ENCODE data around the gene OGFOD1.

OGFOD1 gene
- long read RNA-seq, full-length matches to known transcripts: 330 of 360 reads
- long read RNA-seq, partial matches to known transcripts: 14 of 360 reads
- long read RNA-seq, other reads (novel, unspliced or antisense): 16 of 360 reads

GRCh38 chr16:56450986-56451752 lies at the start of gene OGFOD1, which contains the start of gene NUDT21:
TSS of gene OGFOD1 (plus strand) at chr16:56451554. CDS start at chr16:56451613, 59 bp downstream.
TSS of gene NUDT21 (minus strand) at chr16:56451332. CDS start at chr16:56451202, 130 bp downstream.
- peak within 1 kb of the TSS; percentile 94 for H3K4me3 ChIP-seq (replicated peaks; ENCODE audit: insufficient read depth, low read length)
- peak; percentile 98 for DNase-seq (ENCODE audit: low read depth in 1 of 2, low spot score in 1 of 2)
- H3K27ac ChIP-seq (replicated peaks): peak within 1 kb of the TSS; percentile 90
- peak; percentile 62; the same call in 1 of the 2 replicates for TF ChIP-seq POLR2AphosphoS5 (IDR thresholded peaks at IDR 0.05; ENCODE audit: low read depth)
- no peak for TF ChIP-seq SPI1 (IDR thresholded peaks at IDR 0.05; ENCODE audit: borderline replicate concordance, low read depth)
- peak; percentile 95 for TF ChIP-seq GABPA (IDR thresholded peaks at IDR 0.05; ENCODE audit: low read depth)
- TF ChIP-seq REST (IDR thresholded peaks at IDR 0.05; ENCODE audit: insufficient replicate concordance, low read depth): peak; percentile 21
- TF ChIP-seq CTCF (IDR thresholded peaks at IDR 0.05; ENCODE audit: insufficient read depth, low read length): no peak
- H3K27me3 ChIP-seq (ENCODE audit: insufficient read depth, poor library complexity, severe bottlenecking): no peaks in the 10 kb centered on the region

GRCh38 chr16:56405977-56406672 lies 45.2 kb upstream of the OGFOD1 start:
- no peak for DNase-seq (ENCODE audit: low read depth in 1 of 2, low spot score in 1 of 2)
- no peak for TF ChIP-seq SPI1 (IDR thresholded peaks at IDR 0.05; ENCODE audit: borderline replicate concordance, low read depth)
- TF ChIP-seq CTCF (IDR thresholded peaks at IDR 0.05; ENCODE audit: insufficient read depth, low read length): no peak
- no peak for TF ChIP-seq GABPA (IDR thresholded peaks at IDR 0.05; ENCODE audit: low read depth)
- no peak for TF ChIP-seq POLR2AphosphoS5 (IDR thresholded peaks at IDR 0.05; ENCODE audit: low read depth)
- TF ChIP-seq REST (IDR thresholded peaks at IDR 0.05; ENCODE audit: insufficient replicate concordance, low read depth): no peak
- no peaks in the 10 kb centered on the region for H3K27me3 ChIP-seq (ENCODE audit: insufficient read depth, poor library complexity, severe bottlenecking)
- H3K27ac ChIP-seq (replicated peaks): no peak overlapping the region
- H3K4me3 ChIP-seq (replicated peaks; ENCODE audit: insufficient read depth, low read length): no peak overlapping the region

GRCh38 chr16:56408379-56409098 lies 42.8 kb upstream of the OGFOD1 start:
- Histone ChIP-seq H3K27me3 (ENCODE audit: insufficient read depth, poor library complexity, severe bottlenecking) (no peaks in the 10 kb centered on the region), H3K27ac (replicated peaks) (no peak overlapping the region), H3K4me3 (replicated peaks; ENCODE audit: insufficient read depth, low read length) (no peak overlapping the region)
- DNase-seq (ENCODE audit: low read depth in 1 of 2, low spot score in 1 of 2): no peak
- TF ChIP-seq GABPA (IDR thresholded peaks at IDR 0.05; ENCODE audit: low read depth): no peak
- TF ChIP-seq CTCF (IDR thresholded peaks at IDR 0.05; ENCODE audit: insufficient read depth, low read length): no peak
- no peak for TF ChIP-seq SPI1 (IDR thresholded peaks at IDR 0.05; ENCODE audit: borderline replicate concordance, low read depth)
- no peak for TF ChIP-seq POLR2AphosphoS5 (IDR thresholded peaks at IDR 0.05; ENCODE audit: low read depth)
- TF ChIP-seq REST (IDR thresholded peaks at IDR 0.05; ENCODE audit: insufficient replicate concordance, low read depth): no peak
